GM12878 (cell line): ENCODE measurements around the gene SEPHS1.
"Not testable (repeated sequence)": the region's sequence is repeated elsewhere in the genome, so short reads cannot be mapped to it uniquely, and the experiment has no call there.

ENCODE experiments used
- CTCF ChIP-seq, 3 experiments: IDR thresholded peaks in 2 of 3; conservative IDR thresholded peaks in 1 of 3; 2 replicates each; pipeline ENCODE4 v1.5.1; 2011; ENCODE audit warnings: low read depth in 3 of 3, low read length in 3 of 3, mild to moderate bottlenecking in 3 of 3, control low read depth in 2 of 3, moderate library complexity in 2 of 3, inconsistent platforms in 1 of 3, mixed read lengths in 1 of 3; ENCODE audit not compliant: control insufficient read depth in 2 of 3, insufficient read depth in 1 of 3; ENCODE audit errors: extremely low read depth in 1 of 3
- HDGF ChIP-seq: fragments of 450-650 bp; IDR thresholded peaks from 2 replicates; pipeline ENCODE4 v1.6.1; 2016; ENCODE audit warnings: antibody characterized with exemption
- POLR2A ChIP-seq: IDR thresholded peaks from 2 replicates; pipeline ENCODE4 v1.6.1; 2011; ENCODE audit warnings: low read depth, mild to moderate bottlenecking, low read length
- REST ChIP-seq: IDR thresholded peaks from 2 replicates; pipeline ENCODE4 v1.6.1; 2012; ENCODE audit warnings: mild to moderate bottlenecking, low read depth, low read length
- SREBF2 ChIP-seq: IDR thresholded peaks from 2 replicates; pipeline ENCODE4 v1.6.1; 2012; ENCODE audit warnings: mild to moderate bottlenecking, low read length

DNA sequence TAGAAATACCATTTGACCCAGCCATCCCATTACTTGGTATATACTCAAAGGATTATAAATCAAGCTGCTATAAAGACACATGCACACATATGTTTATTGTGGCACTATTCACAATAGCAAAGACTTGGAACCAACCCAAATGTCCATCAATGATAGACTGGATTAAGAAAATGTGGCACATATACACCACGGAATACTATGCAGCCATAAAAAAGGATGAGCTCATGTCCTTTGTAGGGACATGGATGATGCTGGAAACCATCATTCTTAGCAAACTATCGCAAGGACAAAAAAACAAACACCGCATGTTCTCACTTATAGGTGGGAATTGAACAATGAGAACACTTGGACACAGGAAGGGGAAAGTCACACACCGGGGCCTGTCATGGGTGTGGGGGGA is 31.0 kb upstream of the SEPHS1 start:
- not testable (repeated sequence) for TF ChIP-seq REST; HDGF; POLR2A; CTCF (IDR thresholded peaks at IDR 0.05 in 2 of 3, conservative IDR thresholded peaks at IDR 0.05 in 1 of 3; ENCODE audit: control insufficient read depth in 2 of 3, extremely low read depth in 1 of 3, insufficient read depth in 1 of 3, low read depth in 3 of 3, low read length in 3 of 3); SREBF2
